PC-3 (cell line): ENCODE results near the gene ITGA3.

Source experiments
- EZH2 ChIP-seq: fragments of 300-600 bp; sonication (generic); IDR thresholded peaks from one replicate; pipeline ENCODE4 v1.6.1; 2017; ENCODE audit warnings: antibody characterized with exemption, mild to moderate bottlenecking, low read length; ENCODE audit not compliant: unreplicated experiment
- EZH2phosphoT487 ChIP-seq: fragments of 300-600 bp; sonication (generic); IDR thresholded peaks from 2 replicates; pipeline ENCODE4 v1.6.1; 2018; ENCODE audit warnings: mild to moderate bottlenecking, antibody characterized with exemption, low read length, borderline replicate concordance
- TF ChIP-seq, protein P1 (sequence below): fragments of 300-600 bp; sonication (generic); conservative IDR thresholded peaks from 2 replicates; pipeline ENCODE4 v1.5.1; 2017; ENCODE audit warnings: antibody characterized with exemption, low read depth, mild to moderate bottlenecking, low read length

DNA sequence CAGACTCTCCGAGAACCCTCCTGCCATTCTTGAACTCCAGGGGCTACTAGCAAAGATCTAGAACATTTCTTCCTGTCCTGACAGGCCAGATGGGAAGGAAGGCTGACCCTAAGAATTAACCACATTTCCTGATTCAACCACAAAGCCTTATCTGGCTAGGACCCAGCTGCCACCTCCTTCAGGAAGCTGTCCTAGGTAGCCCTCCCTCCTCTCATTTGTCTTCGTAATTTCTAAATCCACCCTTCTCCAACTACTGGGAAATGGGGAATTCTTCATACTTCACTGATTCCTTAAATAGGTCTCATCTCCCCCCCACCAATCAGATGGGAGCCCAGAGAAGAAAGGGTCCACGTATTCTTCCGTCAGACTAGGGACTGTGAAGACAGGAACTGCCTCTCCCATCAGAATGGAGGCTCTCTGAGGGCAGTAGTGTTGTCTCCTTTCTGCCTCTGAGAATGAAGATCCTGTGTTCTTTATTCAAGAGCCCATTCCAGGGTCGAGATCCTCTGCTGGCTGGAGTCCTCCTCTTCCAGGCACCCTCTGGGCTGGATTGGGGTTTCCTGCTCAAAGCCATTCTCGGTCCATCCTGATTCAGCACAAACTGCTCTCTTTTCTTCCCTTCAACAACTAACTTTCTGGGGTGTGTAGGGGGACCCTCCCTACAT, 71.9 kb downstream of the ITGA3 start:
- TF ChIP-seq, protein P1, sequence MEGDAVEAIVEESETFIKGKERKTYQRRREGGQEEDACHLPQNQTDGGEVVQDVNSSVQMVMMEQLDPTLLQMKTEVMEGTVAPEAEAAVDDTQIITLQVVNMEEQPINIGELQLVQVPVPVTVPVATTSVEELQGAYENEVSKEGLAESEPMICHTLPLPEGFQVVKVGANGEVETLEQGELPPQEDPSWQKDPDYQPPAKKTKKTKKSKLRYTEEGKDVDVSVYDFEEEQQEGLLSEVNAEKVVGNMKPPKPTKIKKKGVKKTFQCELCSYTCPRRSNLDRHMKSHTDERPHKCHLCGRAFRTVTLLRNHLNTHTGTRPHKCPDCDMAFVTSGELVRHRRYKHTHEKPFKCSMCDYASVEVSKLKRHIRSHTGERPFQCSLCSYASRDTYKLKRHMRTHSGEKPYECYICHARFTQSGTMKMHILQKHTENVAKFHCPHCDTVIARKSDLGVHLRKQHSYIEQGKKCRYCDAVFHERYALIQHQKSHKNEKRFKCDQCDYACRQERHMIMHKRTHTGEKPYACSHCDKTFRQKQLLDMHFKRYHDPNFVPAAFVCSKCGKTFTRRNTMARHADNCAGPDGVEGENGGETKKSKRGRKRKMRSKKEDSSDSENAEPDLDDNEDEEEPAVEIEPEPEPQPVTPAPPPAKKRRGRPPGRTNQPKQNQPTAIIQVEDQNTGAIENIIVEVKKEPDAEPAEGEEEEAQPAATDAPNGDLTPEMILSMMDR, result no peak
- TF ChIP-seq EZH2, result no peak
- no peak for TF ChIP-seq EZH2phosphoT487
